Thyroid gland (tissue), 4 donors: ENCODE data around the gene FAM120A. TPM values are rescaled to one million over a fixed set of nuclear protein-coding genes. Genes with fewer than 3 reads are reported as not detected.
A peak's percentile ranks its signal among the peaks of the same experiment; 100 is the strongest.
"Not testable (repeated sequence)": the region's sequence is repeated elsewhere in the genome, so short reads cannot be mapped to it uniquely, and the experiment has no call there.

Experiments used
- DNase-seq, 2 donors: peaks; one replicate each; pipeline ENCODE4 v3.0.0-alpha.2; 2019
- H3K27ac ChIP-seq, 3 donors: fragments of 200-600 bp; sonication (generic); 1 replicate in 2 of 3; 2 replicates in 1 of 3; pipeline ENCODE4 v1.5.1; 2016 to 2019; ENCODE audit warnings: mild to moderate bottlenecking in 1 of 3, moderate library complexity in 1 of 3
- H3K27me3 ChIP-seq: fragments of 200-600 bp; sonication (generic); one replicate; pipeline ENCODE4 v1.5.1; 2019
- H3K36me3 ChIP-seq, 2 donors: fragments of 200-600 bp; sonication (generic); one replicate each; pipeline ENCODE4 v1.5.1; 2016 to 2019
- H3K4me1 ChIP-seq, 2 donors: fragments of 200-600 bp; sonication (generic); one replicate each; pipeline ENCODE4 v1.5.1; 2017 to 2019
- H3K4me3 ChIP-seq, 3 donors: fragments of 200-600 bp; sonication (generic); replicated peaks in 1 of 3; 1 replicate in 2 of 3; 2 replicates in 1 of 3; pipeline ENCODE4 v1.5.1; 2016; ENCODE audit warnings: mild to moderate bottlenecking in 1 of 3
- H3K9me3 ChIP-seq: fragments of 200-600 bp; sonication (generic); one replicate; pipeline ENCODE4 v1.5.1; 2017
- POLR2A ChIP-seq, 2 donors: fragments of 450-650 bp; IDR thresholded peaks; one replicate each; pipeline ENCODE4 v1.6.1; 2017; ENCODE audit warnings: antibody characterized with exemption in 2 of 2, mild to moderate bottlenecking in 2 of 2, moderate library complexity in 1 of 2
- WGBS, 2 donors: methylation state at CpG; one replicate each; pipeline ENCODE4 v1.1.5; 2017; 5-methylcytosine and 5-hydroxymethylcytosine counted together
- intact Hi-C: fragments of 100-400 bp; cut with DNase I; formaldehyde crosslinking; loops from one replicate; pipeline ENCODE4 v1.15.1; 2023
- total RNA-seq, 4 donors: library from RNA; depleted of rRNA; stranded (reverse); fragments of >200 nt; gene quantifications; one replicate each; pipeline ENCODE4 v1.2.3, GENCODE V29; 2016
- TF ChIP-seq, protein P1 (sequence below), 6 experiments: fragments of 200-600 bp in 3 of 6; fragments of 450-650 bp in 3 of 6; sonication (generic) in 3 of 6; IDR thresholded peaks; one replicate each; pipeline ENCODE4 v1.5.1; 2016 to 2019; ENCODE audit warnings: antibody characterized with exemption in 6 of 6, mild to moderate bottlenecking in 2 of 6, inconsistent platforms in 1 of 6, moderate library complexity in 1 of 6

The FAM120A gene
- total RNA-seq, 4 donors from 2014 or later: 78.1 to 118 (median 111) TPM

DNA sequence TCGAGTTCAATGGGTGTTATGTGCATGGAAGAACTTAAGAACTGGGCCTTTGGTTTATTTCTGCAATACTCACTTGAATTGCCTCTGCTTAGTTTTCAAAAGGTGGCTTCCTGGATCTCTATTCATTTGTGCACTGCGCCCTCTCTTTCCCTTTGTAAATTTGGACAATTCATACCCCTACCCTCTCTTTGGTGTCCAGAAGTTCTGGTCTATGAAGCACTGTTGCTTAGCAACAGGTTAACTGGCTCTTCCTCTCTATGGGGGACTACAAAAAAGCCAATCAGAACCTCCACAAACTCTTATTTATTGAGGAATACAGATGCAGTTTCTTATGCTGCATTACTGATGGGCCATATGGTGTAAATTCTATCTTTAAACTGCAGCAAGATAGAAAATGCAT is 13.5 kb upstream of the FAM120A start:
- intact Hi-C loops: no loop called here
- TF ChIP-seq, protein P1, sequence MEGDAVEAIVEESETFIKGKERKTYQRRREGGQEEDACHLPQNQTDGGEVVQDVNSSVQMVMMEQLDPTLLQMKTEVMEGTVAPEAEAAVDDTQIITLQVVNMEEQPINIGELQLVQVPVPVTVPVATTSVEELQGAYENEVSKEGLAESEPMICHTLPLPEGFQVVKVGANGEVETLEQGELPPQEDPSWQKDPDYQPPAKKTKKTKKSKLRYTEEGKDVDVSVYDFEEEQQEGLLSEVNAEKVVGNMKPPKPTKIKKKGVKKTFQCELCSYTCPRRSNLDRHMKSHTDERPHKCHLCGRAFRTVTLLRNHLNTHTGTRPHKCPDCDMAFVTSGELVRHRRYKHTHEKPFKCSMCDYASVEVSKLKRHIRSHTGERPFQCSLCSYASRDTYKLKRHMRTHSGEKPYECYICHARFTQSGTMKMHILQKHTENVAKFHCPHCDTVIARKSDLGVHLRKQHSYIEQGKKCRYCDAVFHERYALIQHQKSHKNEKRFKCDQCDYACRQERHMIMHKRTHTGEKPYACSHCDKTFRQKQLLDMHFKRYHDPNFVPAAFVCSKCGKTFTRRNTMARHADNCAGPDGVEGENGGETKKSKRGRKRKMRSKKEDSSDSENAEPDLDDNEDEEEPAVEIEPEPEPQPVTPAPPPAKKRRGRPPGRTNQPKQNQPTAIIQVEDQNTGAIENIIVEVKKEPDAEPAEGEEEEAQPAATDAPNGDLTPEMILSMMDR (IDR thresholded peaks at IDR 0.05): no peak
- TF ChIP-seq POLR2A (IDR thresholded peaks at IDR 0.05): no peak
- WGBS, 2 donors: 56 to 77% methylated on average over 2 of the region's 2 CpGs

DNA sequence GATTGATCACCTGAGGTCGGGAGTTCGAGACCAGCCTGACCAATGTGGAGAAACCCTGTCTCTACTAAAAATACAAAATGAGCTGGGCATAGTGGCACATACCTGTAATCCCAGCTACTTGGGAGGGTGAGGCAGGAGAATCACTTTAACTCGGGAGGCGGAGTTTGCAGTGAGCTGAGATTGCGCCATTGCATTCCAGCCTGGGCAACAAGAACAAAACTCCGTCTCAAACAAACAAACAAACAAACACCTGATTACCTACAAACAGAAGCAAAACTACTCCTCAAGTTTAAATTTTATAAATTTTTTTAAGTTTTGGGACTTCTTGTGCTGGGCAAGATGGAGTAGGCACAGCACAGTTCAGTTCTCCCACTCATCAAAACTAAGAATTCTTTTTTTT is 12.2 kb upstream of the FAM120A start:
- H3K4me3 ChIP-seq, H3K9me3 ChIP-seq, H3K36me3 ChIP-seq, H3K27me3 ChIP-seq, intact Hi-C loops, DNase-seq, H3K27ac ChIP-seq: not testable (repeated sequence)
- H3K4me1 ChIP-seq: peaks cover 5 to 16% of the 10 kb centered on the region in 2 donors
- 94 to 97% methylated on average over 6 of the region's 6 CpGs for WGBS, 2 donors

More for the DNA sequence above, 13.5 kb upstream of the FAM120A start:
- no peak for DNase-seq
- H3K4me3 ChIP-seq: no peak overlapping the region
- H3K27me3 ChIP-seq: no peaks in the 10 kb centered on the region
- H3K27ac ChIP-seq: peak overlapping the region in 1 of 3 donors; percentile 23
- H3K9me3 ChIP-seq: no peaks in the 10 kb centered on the region
- H3K36me3 ChIP-seq: no peaks in the 10 kb centered on the region
- peaks cover 5 to 16% of the 10 kb centered on the region in 2 donors for H3K4me1 ChIP-seq

DNA sequence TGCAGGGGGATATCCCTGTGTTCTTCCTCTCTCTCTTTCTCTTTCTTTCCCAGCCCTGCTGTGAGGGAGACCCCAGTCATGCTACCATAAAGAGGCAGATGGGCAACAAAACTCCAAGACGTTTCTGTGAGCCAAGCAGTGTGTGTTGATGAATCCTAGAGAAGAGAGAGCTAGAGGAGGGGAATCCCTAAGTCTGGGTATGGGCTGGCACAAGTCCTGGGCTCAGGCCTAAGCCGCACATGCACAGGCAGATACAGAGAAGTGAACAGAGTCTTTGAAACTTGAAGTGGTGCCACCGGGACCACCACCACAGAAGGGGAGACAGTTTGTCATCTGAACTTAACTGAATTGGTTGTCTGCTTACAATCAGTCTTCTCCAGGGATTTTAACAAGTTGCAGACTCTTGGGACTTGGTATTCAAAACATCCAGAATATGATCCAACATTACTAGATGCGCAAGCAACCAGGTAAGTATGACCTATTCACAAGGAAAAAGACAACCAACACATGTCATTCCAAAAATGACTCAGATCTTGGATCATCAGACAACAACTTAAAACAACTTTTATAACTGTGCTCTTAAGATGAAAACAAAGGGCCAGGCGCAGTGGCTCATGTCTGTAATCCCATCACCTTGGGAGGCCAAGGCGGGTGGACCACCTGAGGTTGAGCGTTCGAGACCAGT is 10.4 kb upstream of the FAM120A start:
- Histone ChIP-seq H3K9me3 (no peaks in the 10 kb centered on the region), H3K4me3 (no peak overlapping the region), H3K27ac (no peak overlapping the region), H3K36me3 (peaks cover 0 to 4% of the 10 kb centered on the region in 2 donors), H3K4me1 (peaks cover 5 to 16% of the 10 kb centered on the region in 2 donors), H3K27me3 (no peaks in the 10 kb centered on the region)
- TF ChIP-seq, protein P1 (IDR thresholded peaks at IDR 0.05): no peak
- TF ChIP-seq POLR2A (IDR thresholded peaks at IDR 0.05): no peak
- WGBS, 2 donors: 94% methylated on average over 8 of the region's 8 CpGs
- intact Hi-C loops: no loop called here
- DNase-seq: no peak

DNA sequence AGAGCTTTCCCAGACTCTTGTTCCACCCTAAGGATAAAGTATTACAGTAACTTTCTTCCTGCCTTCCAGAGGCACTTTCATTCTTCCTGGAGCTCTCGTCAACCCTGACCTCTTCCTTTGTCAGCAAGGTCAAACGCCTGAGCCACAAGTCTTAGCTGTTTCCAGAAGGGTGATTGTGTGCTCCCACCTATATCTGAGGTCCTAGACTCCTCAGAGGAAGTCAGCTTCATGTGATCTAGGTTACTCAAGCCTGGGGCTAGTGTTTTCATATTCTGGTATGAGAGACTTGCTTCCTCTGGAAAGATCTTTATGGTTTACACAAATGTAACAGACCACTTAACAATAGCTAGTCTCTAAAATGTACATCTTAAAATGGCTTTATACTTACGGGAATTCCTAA is 5.4 kb upstream of the FAM120A start:
- Histone ChIP-seq H3K9me3 (no peaks in the 10 kb centered on the region), H3K36me3 (peaks cover 23 to 29% of the 10 kb centered on the region in 2 donors), H3K27ac (no peak overlapping the region), H3K4me1 (peaks cover 11 to 17% of the 10 kb centered on the region in 2 donors), H3K27me3 (no peaks in the 10 kb centered on the region), H3K4me3 (no peak overlapping the region)
- intact Hi-C loops: no loop called here
- TF ChIP-seq, protein P1 (IDR thresholded peaks at IDR 0.05): no peak
- TF ChIP-seq POLR2A (IDR thresholded peaks at IDR 0.05): no peak
- DNase-seq: no peak
- WGBS, 2 donors: 60 to 86% methylated on average over 3 of the region's 3 CpGs

DNA sequence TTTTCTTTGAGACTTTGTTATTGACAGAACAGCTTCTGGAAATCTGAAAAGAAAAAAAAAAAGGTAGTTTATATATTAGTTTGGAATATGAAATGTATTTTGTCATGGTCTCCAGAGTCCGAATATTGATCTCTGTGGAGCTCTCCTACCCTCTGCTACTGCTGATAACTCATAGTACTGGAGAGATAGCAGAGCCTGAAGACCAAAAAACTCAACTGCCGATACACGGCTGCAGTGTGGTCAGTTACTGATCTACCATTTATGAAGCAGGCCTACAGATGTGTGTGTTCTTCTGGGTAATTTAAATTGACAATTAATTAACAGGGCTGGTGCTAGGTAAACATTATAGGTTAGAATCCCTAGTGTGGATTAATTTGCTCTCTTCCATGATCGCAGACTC is 3.8 kb upstream of the FAM120A start:
- WGBS, 2 donors: 93 to 95% methylated on average over 4 of the region's 4 CpGs
- Histone ChIP-seq H3K4me3 (no peak overlapping the region), H3K9me3 (no peaks in the 10 kb centered on the region), H3K27ac (no peak overlapping the region), H3K4me1 (peaks cover 11 to 17% of the 10 kb centered on the region in 2 donors), H3K27me3 (no peaks in the 10 kb centered on the region), H3K36me3 (peaks cover 23 to 29% of the 10 kb centered on the region in 2 donors)
- no peak for DNase-seq
- TF ChIP-seq, protein P1 (IDR thresholded peaks at IDR 0.05): no peak
- TF ChIP-seq POLR2A (IDR thresholded peaks at IDR 0.05): no peak
- intact Hi-C loops: no loop called here
